HepG2 (cell line): ENCODE measurements around the gene SYNGR1. TPM values are rescaled to one million over a fixed set of nuclear protein-coding genes. Genes with fewer than 3 reads are reported as not detected.

Experiments used
- ATAC-seq: fragments of 200-7000 bp; cut with Tn5 transposase; 3 replicates; pipeline ENCODE4 v1.9.1; 2020; ENCODE audit warnings: mild to moderate bottlenecking, moderate library complexity
- BruUV-seq: library from RNA; stranded (reverse); fragments of 400-500 nt; replicated peaks from 2 replicates; lab custom pipeline; 2021; lab: Mats Ljungman, UMichigan
- CTCF ChIA-PET: fragments of 300-600 bp; formaldehyde crosslinking; extraction: SDS; loops from one replicate; lab custom pipeline; 2021; ENCODE audit warnings: low total read pairs, inconsistent platforms, low intra/inter-chr PET ratio; lab: Yijun Ruan, JAX
- POLR2A ChIA-PET: fragments of 350-600 bp; sonication (Branson Sonifier 250); formaldehyde crosslinking; loops from one replicate; lab custom pipeline; 2020; ENCODE audit warnings: antibody characterized with exemption, inconsistent platforms; lab: Yijun Ruan, JAX
- DNase-seq: peaks from one replicate; pipeline ENCODE4 v3.0.0-alpha.2; 2015; ENCODE audit warnings: low spot score
- FAIRE-seq: peaks from 3 replicates; lab custom pipeline; 2011; peaks lifted over from hg19 to GRCh38; lab: Jason Lieb, UNC
- H2AFZ ChIP-seq: one replicate; pipeline ENCODE4 v1.6.1; 2011; ENCODE audit warnings: low read length, inconsistent platforms
- H3K27ac ChIP-seq: fragments of 300-600 bp; 3 replicates; pipeline ENCODE4 v1.8.0; 2011; ENCODE audit warnings: mixed run types, mild to moderate bottlenecking, mixed read lengths, low read length, inconsistent platforms; ENCODE audit not compliant: insufficient read depth; ENCODE audit errors: extremely low read length
- H3K27me3 ChIP-seq, 2 experiments: fragments of 200-600 bp in 1 of 2; 2 replicates in 1 of 2; 3 replicates in 1 of 2; pipeline versions ENCODE4 v1.6.0 to v1.8.0; 2011; ENCODE audit warnings: low read length in 2 of 2, mild to moderate bottlenecking in 2 of 2, moderate library complexity in 2 of 2, inconsistent platforms in 1 of 2; ENCODE audit not compliant: insufficient read depth in 2 of 2, control insufficient read depth in 1 of 2
- H3K36me3 ChIP-seq, 2 experiments: fragments of 200-600 bp in 1 of 2; replicated peaks in 1 of 2; 2 replicates in 1 of 2; 3 replicates in 1 of 2; pipeline versions ENCODE4 v1.5.1 to v1.8.0; 2011; ENCODE audit warnings: low read length in 2 of 2, inconsistent platforms in 1 of 2; ENCODE audit not compliant: insufficient read depth in 2 of 2, control insufficient read depth in 1 of 2
- H3K4me1 ChIP-seq: 2 replicates; pipeline ENCODE4 v1.5.1; 2012; ENCODE audit warnings: low read length, inconsistent platforms; ENCODE audit not compliant: insufficient read depth
- H3K4me2 ChIP-seq: 2 replicates; pipeline ENCODE4 v1.6.0; 2011; ENCODE audit warnings: low read depth, low read length, inconsistent platforms
- H3K4me3 ChIP-seq, 3 experiments: fragments of 200-600 bp in 1 of 3; sonication (generic), shearing (Covaris generic) in 1 of 3; replicated peaks in 1 of 3; 2 replicates each; pipeline ENCODE4 v1.5.1; 2011 to 2016; ENCODE audit warnings: low read length in 3 of 3, inconsistent platforms in 2 of 3, low read depth in 2 of 3, mild to moderate bottlenecking in 2 of 3, control low read depth in 1 of 3, mixed read lengths in 1 of 3; ENCODE audit not compliant: insufficient read depth in 1 of 3
- H3K79me2 ChIP-seq: one replicate; pipeline ENCODE4 v1.6.1; 2011; ENCODE audit warnings: low read length, inconsistent platforms; ENCODE audit not compliant: insufficient read depth
- H3K9ac ChIP-seq: 2 replicates; pipeline ENCODE4 v1.6.0; 2011; ENCODE audit warnings: mild to moderate bottlenecking, low read depth, low read length, inconsistent platforms; ENCODE audit not compliant: insufficient read depth
- H3K9me3 ChIP-seq: 2 replicates; pipeline ENCODE4 v1.5.1; 2012; ENCODE audit warnings: mild to moderate bottlenecking, low read length
- H4K20me1 ChIP-seq: 2 replicates; pipeline ENCODE4 v1.6.0; 2011; ENCODE audit warnings: inconsistent platforms, mild to moderate bottlenecking, low read length, moderate library complexity; ENCODE audit not compliant: insufficient read depth
- ARHGAP35 ChIP-seq: sonication (generic); formaldehyde crosslinking; IDR thresholded peaks from 2 replicates; pipeline ENCODE4 v1.9.0; 2022; ENCODE audit warnings: mild to moderate bottlenecking, inconsistent platforms, moderate library complexity, missing genetic modification reagents, borderline replicate concordance
- ELF3 ChIP-seq: IDR thresholded peaks from 2 replicates; pipeline ENCODE4 v1.6.1; 2016; ENCODE audit warnings: missing genetic modification reagents, missing compliant biosample characterization
- GATAD2A ChIP-seq: IDR thresholded peaks from 2 replicates; pipeline ENCODE4 v1.6.1; 2016
- ISL2 ChIP-seq: sonication (generic); formaldehyde crosslinking; IDR thresholded peaks from 2 replicates; pipeline ENCODE4 v1.5.0; 2020; ENCODE audit warnings: missing genetic modification reagents
- MIXL1 ChIP-seq: IDR thresholded peaks from 2 replicates; pipeline ENCODE4 v1.6.1; 2016
- MXI1 ChIP-seq: IDR thresholded peaks from 3 replicates; pipeline ENCODE4 v1.6.1; 2012; ENCODE audit warnings: low read depth, low read length, inconsistent platforms, borderline replicate concordance
- NCOA2 ChIP-seq: sonication (generic); formaldehyde crosslinking; IDR thresholded peaks from 2 replicates; pipeline ENCODE4 v1.8.0; 2022; ENCODE audit warnings: inconsistent platforms
- PHB2 ChIP-seq: fragments of 450-650 bp; IDR thresholded peaks from 2 replicates; pipeline ENCODE4 v1.6.1; 2018; ENCODE audit not compliant: partially characterized antibody
- SIN3B ChIP-seq: fragments of 150-350 bp; IDR thresholded peaks from 2 replicates; pipeline ENCODE4 v1.6.1; 2014; ENCODE audit warnings: low read length
- SMAD3 ChIP-seq: sonication (generic); formaldehyde crosslinking; IDR thresholded peaks from 2 replicates; pipeline ENCODE4 v1.4.0; 2020; ENCODE audit warnings: missing genetic modification reagents
- SNAPC2 ChIP-seq: sonication (generic); formaldehyde crosslinking; IDR thresholded peaks from 2 replicates; pipeline ENCODE4 v1.8.1; 2022; ENCODE audit warnings: mild to moderate bottlenecking, missing genetic modification reagents
- TCF7L2 ChIP-seq: IDR thresholded peaks from 2 replicates; pipeline ENCODE4 v1.6.1; 2011; ENCODE audit warnings: mild to moderate bottlenecking, low read depth, low read length, moderate library complexity
- THAP9 ChIP-seq: sonication (generic); formaldehyde crosslinking; IDR thresholded peaks from 2 replicates; pipeline ENCODE4; 2020; ENCODE audit warnings: missing genetic modification reagents, mild to moderate bottlenecking, borderline replicate concordance
- ZNF260 ChIP-seq: sonication (generic); formaldehyde crosslinking; IDR thresholded peaks from 2 replicates; pipeline ENCODE4 v1.4.0; 2020; ENCODE audit warnings: missing genetic modification reagents, low read depth, mild to moderate bottlenecking, borderline replicate concordance
- ZNF552 ChIP-seq: sonication (generic); formaldehyde crosslinking; IDR thresholded peaks from 2 replicates; pipeline ENCODE4 v1.9.0; 2022; ENCODE audit warnings: missing genetic modification reagents, mild to moderate bottlenecking, borderline replicate concordance
- ZNF616 ChIP-seq: sonication (generic); formaldehyde crosslinking; IDR thresholded peaks from 2 replicates; pipeline ENCODE4 v1.5.0; 2020; ENCODE audit warnings: low read depth, mild to moderate bottlenecking, missing genetic modification reagents
- ZNF772 ChIP-seq: sonication (generic); formaldehyde crosslinking; IDR thresholded peaks from 2 replicates; pipeline ENCODE4 v1.5.0; 2020; ENCODE audit warnings: mild to moderate bottlenecking, missing genetic modification reagents
- ZNF788 ChIP-seq: sonication (generic); formaldehyde crosslinking; IDR thresholded peaks from 2 replicates; pipeline ENCODE4 v1.5.0; 2020; ENCODE audit warnings: mild to moderate bottlenecking, missing genetic modification reagents, borderline replicate concordance
- WGBS: methylation state at CpG from one replicate; pipeline ENCODE4 v1.1.6; 2017; ENCODE audit warnings: low lambda C conversion rate; 5-methylcytosine and 5-hydroxymethylcytosine counted together
- in situ Hi-C: cut with HindIII; loops from 2 replicates; pipeline ENCODE4 v1.10.0; 2017; ENCODE audit warnings: low pct_unique_long_range_greater_than_20kb; ENCODE audit not compliant: extremely low pct_ligation_motif_present
- intact Hi-C: fragments of 100-400 bp; cut with micrococcal nuclease; formaldehyde crosslinking; loops from one replicate; pipeline ENCODE4 v1.10.0; 2022; ENCODE audit not compliant: unreplicated experiment
- polyA plus RNA-seq, 8 experiments: library from polyadenylated mRNA; depleted of rRNA in 3 of 8; stranded (reverse) in 7 of 8; unstranded in 1 of 8; fragments of >200 nt; fragmentation: Illumina TruSeq in 4 of 8; extraction: Trizol in 4 of 8; gene quantifications; 2 replicates each; pipeline versions ENCODE4 v1.2.1 to v1.2.3, GENCODE V29; 2011 to 2016; ENCODE audit warnings: low read depth in 4 of 8, missing spikeins in 1 of 8, mixed read lengths in 1 of 8; ENCODE audit not compliant: insufficient read depth in 1 of 8
- total RNA-seq, 5 experiments: library from RNA; depleted of rRNA; stranded (reverse); fragments of >200 nt; fragmentation: Illumina TruSeq; extraction: Trizol; gene quantifications; 2 replicates each; pipeline ENCODE4 v1.2.3, GENCODE V29; 2016; ENCODE audit warnings: low read depth in 1 of 5
- TF ChIP-seq, protein P1 (sequence below): sonication (generic); formaldehyde crosslinking; IDR thresholded peaks from 2 replicates; pipeline ENCODE4 v1.5.0; 2020; ENCODE audit warnings: missing genetic modification reagents
- TF ChIP-seq, protein P2 (sequence below): sonication (generic); formaldehyde crosslinking; conservative IDR thresholded peaks from 2 replicates; pipeline ENCODE4 v1.4.0; 2020; ENCODE audit warnings: missing genetic modification reagents

Gene SYNGR1
- total and polyA plus RNA-seq, 2 of the 13 experiments (the other 11 are each of a cell fraction or from before 2014, with no cell fraction given), result 0.27 to 2.7 TPM

GRCh38 chr22:39388261-39389011 lies 38.6 kb downstream of the SYNGR1 start:
- Histone ChIP-seq H3K27ac (no peak overlapping the region), H3K9ac (peak overlapping the region; percentile 36; the same call in 1 of the 2 replicates), H3K4me2 (peak overlapping the region; percentile 91), H3K36me3 (no peaks in the 10 kb centered on the region), H3K9me3 (no peaks in the 10 kb centered on the region), H3K4me3 (peak overlapping the region; percentile 59 to 80 (median 67)), H3K79me2 (no peaks in the 10 kb centered on the region), H4K20me1 (no peaks in the 10 kb centered on the region), H2AFZ (no peak overlapping the region), H3K4me1 (no peaks in the 10 kb centered on the region; the same call in 1 of the 2 replicates), H3K27me3 (peaks cover 0 to 15% of the 10 kb centered on the region in 2 experiments; a peak in 2 of 5 replicates)
- FAIRE-seq, result no peak
- peak; percentile 94 for ATAC-seq
- 19% methylated on average over 32 of the region's 56 CpGs for WGBS
- CTCF ChIA-PET, result no interaction called here
- BruUV-seq, result no TSS peak
- in situ Hi-C loops, result no loop called here
- intact Hi-C loops, result loop anchor here (1.0 kb wide), 1 partner anchor 11 kb away; the partner anchor contains the start of gene TAB1
- DNase-seq, result peak; percentile 80
- POLR2A ChIA-PET, result no interaction called here
- TF ChIP-seq ZNF788 (CRISPR knock-in tag) (no peak), ZNF260 (no peak), SIN3B (no peak), MIXL1 (CRISPR knock-in tag) (no peak), ZNF772 (no peak), ELF3 (CRISPR knock-in tag) (no peak), ZNF552 (CRISPR knock-in tag) (no peak), MXI1 (0 out of 3 replicates have a peak, but pooled peaks have one; percentile 17), NCOA2 (CRISPR knock-in tag) (no peak), SMAD3 (CRISPR knock-in tag) (no peak), ISL2 (CRISPR knock-in tag) (no peak), TCF7L2 (no peak), PHB2 (no peak), ARHGAP35 (no peak), SNAPC2 (CRISPR knock-in tag) (no peak), GATAD2A (CRISPR knock-in tag) (no peak), ZNF616 (no peak), THAP9 (CRISPR knock-in tag) (peak; percentile 45; the same call in 1 of the 2 replicates)
- TF ChIP-seq, protein P1, sequence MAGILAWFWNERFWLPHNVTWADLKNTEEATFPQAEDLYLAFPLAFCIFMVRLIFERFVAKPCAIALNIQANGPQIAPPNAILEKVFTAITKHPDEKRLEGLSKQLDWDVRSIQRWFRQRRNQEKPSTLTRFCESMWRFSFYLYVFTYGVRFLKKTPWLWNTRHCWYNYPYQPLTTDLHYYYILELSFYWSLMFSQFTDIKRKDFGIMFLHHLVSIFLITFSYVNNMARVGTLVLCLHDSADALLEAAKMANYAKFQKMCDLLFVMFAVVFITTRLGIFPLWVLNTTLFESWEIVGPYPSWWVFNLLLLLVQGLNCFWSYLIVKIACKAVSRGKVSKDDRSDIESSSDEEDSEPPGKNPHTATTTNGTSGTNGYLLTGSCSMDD (CRISPR knock-in tag), result no peak
- TF ChIP-seq, protein P2, sequence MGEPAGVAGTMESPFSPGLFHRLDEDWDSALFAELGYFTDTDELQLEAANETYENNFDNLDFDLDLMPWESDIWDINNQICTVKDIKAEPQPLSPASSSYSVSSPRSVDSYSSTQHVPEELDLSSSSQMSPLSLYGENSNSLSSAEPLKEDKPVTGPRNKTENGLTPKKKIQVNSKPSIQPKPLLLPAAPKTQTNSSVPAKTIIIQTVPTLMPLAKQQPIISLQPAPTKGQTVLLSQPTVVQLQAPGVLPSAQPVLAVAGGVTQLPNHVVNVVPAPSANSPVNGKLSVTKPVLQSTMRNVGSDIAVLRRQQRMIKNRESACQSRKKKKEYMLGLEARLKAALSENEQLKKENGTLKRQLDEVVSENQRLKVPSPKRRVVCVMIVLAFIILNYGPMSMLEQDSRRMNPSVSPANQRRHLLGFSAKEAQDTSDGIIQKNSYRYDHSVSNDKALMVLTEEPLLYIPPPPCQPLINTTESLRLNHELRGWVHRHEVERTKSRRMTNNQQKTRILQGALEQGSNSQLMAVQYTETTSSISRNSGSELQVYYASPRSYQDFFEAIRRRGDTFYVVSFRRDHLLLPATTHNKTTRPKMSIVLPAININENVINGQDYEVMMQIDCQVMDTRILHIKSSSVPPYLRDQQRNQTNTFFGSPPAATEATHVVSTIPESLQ (CRISPR knock-in tag), result no peak
